ENCODE data around the gene GALP. TPM values are rescaled to one million over a fixed set of nuclear protein-coding genes. Genes with fewer than 3 reads are reported as not detected.

GALP gene
- total RNA-seq, 1 experiment from 2014 or later, result not detected

- H3K79me1 ChIP-seq (ENCODE audit: insufficient read depth, low read depth, low read length, poor library complexity, severe bottlenecking), result no peaks in the 10 kb centered on the region
- no peak overlapping the region for H3K14ac ChIP-seq (ENCODE audit: insufficient read depth, low read length)
- H3K27ac ChIP-seq (ENCODE audit: insufficient read length, low read depth, low read length), result no peak overlapping the region
- no peak overlapping the region for H4K5ac ChIP-seq (ENCODE audit: insufficient read length, low read depth, low read length)
- no peak overlapping the region for H3K23ac ChIP-seq (ENCODE audit: insufficient read length, low read depth, low read length)
- H3K9me3 ChIP-seq (ENCODE audit: control insufficient read depth, low read depth, low read length), result no peaks in the 10 kb centered on the region
- no peak overlapping the region for H3K27ac Mint-ChIP-seq
- no peak overlapping the region for H2BK15ac ChIP-seq (ENCODE audit: low read depth, low read length)
- no peak overlapping the region for H2BK20ac ChIP-seq (ENCODE audit: low read depth, low read length, poor library complexity, severe bottlenecking)
- no peaks in the 10 kb centered on the region for H3K23me2 ChIP-seq (ENCODE audit: insufficient read length, low read depth, low read length, poor library complexity, severe bottlenecking)
- H3K4me1 ChIP-seq (ENCODE audit: insufficient read depth, low read length), result no peaks in the 10 kb centered on the region
- H3K36me3 Mint-ChIP-seq (ENCODE audit: insufficient read depth in 1 of 3, low read depth in 3 of 3), result peaks cover 17 to 34% (median 33%) of the 10 kb centered on the region in 3 experiments
- no peak overlapping the region for H3K9ac ChIP-seq (ENCODE audit: extremely low read depth, insufficient read length, low read length)
- H3T11ph ChIP-seq (ENCODE audit: low read length), result no peak overlapping the region
- H2AK5ac ChIP-seq (ENCODE audit: insufficient read length, low read length), result no peak overlapping the region
- no peak overlapping the region for H2BK120ac ChIP-seq (ENCODE audit: low read depth, low read length, poor library complexity, severe bottlenecking)
- no peak overlapping the region for H2AFZ ChIP-seq (ENCODE audit: low read length)
- H2BK12ac ChIP-seq (ENCODE audit: insufficient read length, low read depth, low read length), result no peak overlapping the region
- H4K8ac ChIP-seq (replicated peaks; ENCODE audit: insufficient read length, low read depth, low read length), result no peak overlapping the region
- no peak overlapping the region for H3K18ac ChIP-seq (ENCODE audit: insufficient read length, low read depth, low read length)
- H3K4ac ChIP-seq (ENCODE audit: low read depth, low read length), result no peak overlapping the region
- H3K9me3 Mint-ChIP-seq, result no peaks in the 10 kb centered on the region
- no peak overlapping the region for H3K56ac ChIP-seq (ENCODE audit: insufficient read length, low read depth, low read length)
- H4K91ac ChIP-seq (ENCODE audit: insufficient read length, low read depth, low read length), result no peak overlapping the region
- H3K27me3 ChIP-seq (ENCODE audit: insufficient read depth, low read length), result no peaks in the 10 kb centered on the region
- H3K79me2 ChIP-seq (ENCODE audit: insufficient read depth, low read length), result peaks cover 5% of the 10 kb centered on the region; the same call in 1 of the 2 replicates
- no CpG with 5 or more reads among the region's 22 CpGs for WGBS (ENCODE audit: extremely low coverage, insufficient read length, low lambda C conversion rate)
- H3K4me3 Mint-ChIP-seq, result no peak overlapping the region
- H2BK5ac ChIP-seq (ENCODE audit: insufficient read length, low read length), result no peak overlapping the region
- peaks cover 4 to 5% of the 10 kb centered on the region in 2 experiments for H3K4me1 Mint-ChIP-seq
- no peak for TF ChIP-seq CTCF (conservative IDR thresholded peaks at IDR 0.05)
- no peak overlapping the region for H3K4me2 ChIP-seq (ENCODE audit: insufficient read depth, insufficient read length, low read length)
- no peak for DNase-seq
- peaks cover 6% of the 10 kb centered on the region for H4K20me1 ChIP-seq (ENCODE audit: control insufficient read depth, insufficient read depth, insufficient read length)
- no peaks in the 10 kb centered on the region for H3K27me3 Mint-ChIP-seq (ENCODE audit: low read depth)
Observed at GRCh38 chr19:56147307-56147706, 28.5 kb upstream of the GALP start.

Measured in H9 (cell line).